HepG2 (cell line): ENCODE results near the gene RAB6A. TPM values are rescaled to one million over a fixed set of nuclear protein-coding genes. Genes with fewer than 3 reads are reported as not detected.

Experiments
- CC2D1A ChIP-seq: sonication (generic); formaldehyde crosslinking; IDR thresholded peaks from 2 replicates; pipeline ENCODE4 v1.8.1; 2023; ENCODE audit warnings: mild to moderate bottlenecking, missing genetic modification reagents
- DMAP1 ChIP-seq: IDR thresholded peaks from 2 replicates; pipeline ENCODE4 v1.6.1; 2016
- HHEX ChIP-seq: IDR thresholded peaks from 2 replicates; pipeline ENCODE4 v1.6.1; 2016; ENCODE audit warnings: control low read depth
- HNRNPK ChIP-seq: fragments of 200-400 bp; formaldehyde crosslinking; IDR thresholded peaks from 2 replicates; pipeline ENCODE4 v1.6.1; 2018; ENCODE audit warnings: low read length, low read depth, moderate library complexity, mild to moderate bottlenecking; ENCODE audit not compliant: poor library complexity, severe bottlenecking
- MEIS2 ChIP-seq: sonication (generic); formaldehyde crosslinking; IDR thresholded peaks from 2 replicates; pipeline ENCODE4 v1.9.0; 2021; ENCODE audit warnings: mild to moderate bottlenecking, missing genetic modification reagents
- MXD4 ChIP-seq: IDR thresholded peaks from 2 replicates; pipeline ENCODE4 v1.6.1; 2016; ENCODE audit warnings: mild to moderate bottlenecking, missing biosample characterization, missing genetic modification reagents
- NFAT5 ChIP-seq: sonication (generic); formaldehyde crosslinking; IDR thresholded peaks from 2 replicates; pipeline ENCODE4 v1.4.0; 2020; ENCODE audit warnings: missing genetic modification reagents
- TCF7 ChIP-seq: sonication (generic); IDR thresholded peaks from 2 replicates; pipeline ENCODE4 v1.6.1; 2016; ENCODE audit warnings: antibody characterized with exemption, low read depth
- ZMYM3 ChIP-seq: sonication (generic); formaldehyde crosslinking; IDR thresholded peaks from 2 replicates; pipeline ENCODE4 v1.5.1; 2020; ENCODE audit warnings: mild to moderate bottlenecking, missing genetic modification reagents
- ZNF124 ChIP-seq: sonication (generic); formaldehyde crosslinking; IDR thresholded peaks from 2 replicates; pipeline ENCODE4 v1.4.0; 2020; ENCODE audit warnings: missing genetic modification reagents
- ZNF543 ChIP-seq: sonication (generic); formaldehyde crosslinking; IDR thresholded peaks from 2 replicates; pipeline ENCODE4 v1.4.0; 2020; ENCODE audit warnings: mild to moderate bottlenecking, missing genetic modification reagents
- ZNF574 ChIP-seq: sonication (generic); formaldehyde crosslinking; IDR thresholded peaks from 2 replicates; pipeline ENCODE4 v1.4.0; 2020; ENCODE audit warnings: missing genetic modification reagents
- ZNF75D ChIP-seq: sonication (generic); formaldehyde crosslinking; IDR thresholded peaks from 2 replicates; pipeline ENCODE4 v1.8.1; 2023; ENCODE audit warnings: missing genetic modification reagents, mild to moderate bottlenecking, borderline replicate concordance
- ZNF788 ChIP-seq: sonication (generic); formaldehyde crosslinking; IDR thresholded peaks from 2 replicates; pipeline ENCODE4 v1.5.0; 2020; ENCODE audit warnings: mild to moderate bottlenecking, missing genetic modification reagents, borderline replicate concordance
- polyA plus RNA-seq, 8 experiments: library from polyadenylated mRNA; depleted of rRNA in 3 of 8; stranded (reverse) in 7 of 8; unstranded in 1 of 8; fragments of >200 nt; fragmentation: Illumina TruSeq in 4 of 8; extraction: Trizol in 4 of 8; gene quantifications; 2 replicates each; pipeline versions ENCODE4 v1.2.1 to v1.2.3, GENCODE V29; 2011 to 2016; ENCODE audit warnings: low read depth in 4 of 8, missing spikeins in 1 of 8, mixed read lengths in 1 of 8; ENCODE audit not compliant: insufficient read depth in 1 of 8
- total RNA-seq, 5 experiments: library from RNA; depleted of rRNA; stranded (reverse); fragments of >200 nt; fragmentation: Illumina TruSeq; extraction: Trizol; gene quantifications; 2 replicates each; pipeline ENCODE4 v1.2.3, GENCODE V29; 2016; ENCODE audit warnings: low read depth in 1 of 5

Gene RAB6A
- total and polyA plus RNA-seq, 2 of the 13 experiments (the other 11 are each of a cell fraction or from before 2014, with no cell fraction given): 74.3 to 121 TPM

- TF ChIP-seq CC2D1A (CRISPR knock-in tag) (peak; percentile 28; the same call in 1 of the 2 replicates), ZMYM3 (peak; percentile 86; the same call in 1 of the 2 replicates), MEIS2 (CRISPR knock-in tag) (peak; percentile 48; the same call in 1 of the 2 replicates), ZNF788 (CRISPR knock-in tag) (peak; percentile 88; the same call in 1 of the 2 replicates), ZNF543 (CRISPR knock-in tag) (peak; percentile 65; the same call in 1 of the 2 replicates), ZNF124 (CRISPR knock-in tag) (peak; percentile 44; the same call in 1 of the 2 replicates), TCF7 (no peak), ZNF574 (CRISPR knock-in tag) (peak; percentile 87), MXD4 (peak; percentile 51), DMAP1 (CRISPR knock-in tag) (peak; percentile 99), HHEX (CRISPR knock-in tag) (no peak), NFAT5 (CRISPR knock-in tag) (no peak), HNRNPK (peak; percentile 40), ZNF75D (CRISPR knock-in tag) (0 out of 2 replicates have a peak, but pooled peaks have one; percentile 35)
Measured at GRCh38 chr11:73787643-73788558, 27.0 kb upstream of the RAB6A start, which contains the start of gene MRPL48 (continued).
